Transverse colon (tissue), 4 donors: ENCODE results near the gene RSU1. TPM values are rescaled to one million over a fixed set of nuclear protein-coding genes. Genes with fewer than 3 reads are reported as not detected.

Source experiments
- DNase-seq: peaks from one replicate; pipeline ENCODE4 v3.0.0-alpha.2; 2019
- H3K27ac ChIP-seq, 4 donors: fragments of 200-600 bp; sonication (generic); 2 replicates each; pipeline ENCODE4 v1.5.1; 2016 to 2018; ENCODE audit warnings: inconsistent platforms in 4 of 4
- H3K27me3 ChIP-seq: fragments of 200-600 bp; sonication (generic); 2 replicates; pipeline ENCODE4 v1.5.1; 2017; ENCODE audit warnings: inconsistent platforms
- H3K36me3 ChIP-seq, 4 donors: fragments of 200-600 bp; sonication (generic); 2 replicates each; pipeline ENCODE4 v1.5.1; 2017 to 2019; ENCODE audit warnings: inconsistent platforms in 4 of 4
- H3K4me1 ChIP-seq, 4 donors: fragments of 200-600 bp; sonication (generic); 2 replicates each; pipeline ENCODE4 v1.5.1; 2017 to 2020; ENCODE audit warnings: inconsistent platforms in 4 of 4
- H3K4me3 ChIP-seq, 4 donors: fragments of 200-600 bp; sonication (generic); 1 replicate in 1 of 4; 2 replicates in 3 of 4; pipeline versions ENCODE4 v1.5.1 to v1.6.1; 2017 to 2019; ENCODE audit warnings: inconsistent platforms in 4 of 4
- H3K9me3 ChIP-seq, 2 donors: fragments of 200-600 bp; sonication (generic); 2 replicates each; pipeline ENCODE4 v1.5.1; 2017 to 2019; ENCODE audit warnings: inconsistent platforms in 2 of 2
- EP300 ChIP-seq: sonication (generic); formaldehyde crosslinking; IDR thresholded peaks from one replicate; pipeline ENCODE4 v1.6.1; 2017; ENCODE audit warnings: antibody characterized with exemption, low read depth
- POLR2A ChIP-seq: fragments of 450-650 bp; IDR thresholded peaks from one replicate; pipeline ENCODE4 v1.6.1; 2016; ENCODE audit warnings: antibody characterized with exemption, mild to moderate bottlenecking, moderate library complexity
- POLR2AphosphoS5 ChIP-seq, 3 donors: sonication (generic); formaldehyde crosslinking; IDR thresholded peaks; one replicate each; pipeline ENCODE4 v1.6.1; 2016; ENCODE audit warnings: antibody characterized with exemption in 3 of 3
- WGBS, 2 donors: methylation state at CpG; one replicate each; pipeline ENCODE4 v1.1.5; 2018; ENCODE audit warnings: low coverage in 1 of 2; 5-methylcytosine and 5-hydroxymethylcytosine counted together
- in situ Hi-C, 4 donors: fragments of 200-750 bp; cut with MboI; loops; one replicate each; pipeline versions ENCODE4 v1.15.0 to v1.15.1; 2017; ENCODE audit warnings: low sequenced_read_pairs in 3 of 4, low pct_ligation_motif_present in 1 of 4, low pct_unique_long_range_greater_than_20kb in 1 of 4
- intact Hi-C: fragments of 100-400 bp; cut with DNase I; formaldehyde crosslinking; loops from one replicate; pipeline ENCODE4 v1.15.1; 2023; ENCODE audit warnings: low total_unique reads
- total RNA-seq, 4 donors: library from RNA; depleted of rRNA; stranded (reverse); fragments of >200 nt; gene quantifications; one replicate each; pipeline ENCODE4 v1.1.0, GENCODE V29; 2016
- TF ChIP-seq, protein P1 (sequence below), 5 experiments: fragments of 200-600 bp in 3 of 5; fragments of 450-650 bp in 2 of 5; sonication (generic) in 3 of 5; IDR thresholded peaks; 1 replicate in 2 of 5; 2 replicates in 3 of 5; pipeline ENCODE4 v1.5.1; 2016 to 2017; ENCODE audit warnings: antibody characterized with exemption in 5 of 5, inconsistent platforms in 3 of 5, mild to moderate bottlenecking in 2 of 5, moderate library complexity in 1 of 5

Gene RSU1
- total RNA-seq, 4 donors from 2014 or later = 25.9 to 132 (median 67.0) TPM

- 77 to 78% methylated on average over 4 of the region's 4 CpGs for WGBS, 2 donors
- Histone ChIP-seq H3K27me3 (no peaks in the 10 kb centered on the region), H3K27ac (no peak overlapping the region), H3K4me1 (peaks cover 10 to 31% (median 12%) of the 10 kb centered on the region in 4 donors), H3K9me3 (no peaks in the 10 kb centered on the region), H3K4me3 (no peak overlapping the region), H3K36me3 (no peaks in the 10 kb centered on the region)
- no peak for DNase-seq
- intact Hi-C loops = no loop called here
- in situ Hi-C loops = loop anchor here in 1 of 4 donors (25.0 kb wide), 1 partner anchor 825 kb away; the partner anchor contains the start of gene STAM
- TF ChIP-seq POLR2AphosphoS5 (IDR thresholded peaks at IDR 0.05) (no peak), EP300 (no peak), POLR2A (no peak)
- TF ChIP-seq, protein P1, sequence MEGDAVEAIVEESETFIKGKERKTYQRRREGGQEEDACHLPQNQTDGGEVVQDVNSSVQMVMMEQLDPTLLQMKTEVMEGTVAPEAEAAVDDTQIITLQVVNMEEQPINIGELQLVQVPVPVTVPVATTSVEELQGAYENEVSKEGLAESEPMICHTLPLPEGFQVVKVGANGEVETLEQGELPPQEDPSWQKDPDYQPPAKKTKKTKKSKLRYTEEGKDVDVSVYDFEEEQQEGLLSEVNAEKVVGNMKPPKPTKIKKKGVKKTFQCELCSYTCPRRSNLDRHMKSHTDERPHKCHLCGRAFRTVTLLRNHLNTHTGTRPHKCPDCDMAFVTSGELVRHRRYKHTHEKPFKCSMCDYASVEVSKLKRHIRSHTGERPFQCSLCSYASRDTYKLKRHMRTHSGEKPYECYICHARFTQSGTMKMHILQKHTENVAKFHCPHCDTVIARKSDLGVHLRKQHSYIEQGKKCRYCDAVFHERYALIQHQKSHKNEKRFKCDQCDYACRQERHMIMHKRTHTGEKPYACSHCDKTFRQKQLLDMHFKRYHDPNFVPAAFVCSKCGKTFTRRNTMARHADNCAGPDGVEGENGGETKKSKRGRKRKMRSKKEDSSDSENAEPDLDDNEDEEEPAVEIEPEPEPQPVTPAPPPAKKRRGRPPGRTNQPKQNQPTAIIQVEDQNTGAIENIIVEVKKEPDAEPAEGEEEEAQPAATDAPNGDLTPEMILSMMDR (IDR thresholded peaks at IDR 0.05) = no peak
These were observed 4.5 kb downstream of the RSU1 start for GRCh38 chr10:16812676-16813075.

DNA sequence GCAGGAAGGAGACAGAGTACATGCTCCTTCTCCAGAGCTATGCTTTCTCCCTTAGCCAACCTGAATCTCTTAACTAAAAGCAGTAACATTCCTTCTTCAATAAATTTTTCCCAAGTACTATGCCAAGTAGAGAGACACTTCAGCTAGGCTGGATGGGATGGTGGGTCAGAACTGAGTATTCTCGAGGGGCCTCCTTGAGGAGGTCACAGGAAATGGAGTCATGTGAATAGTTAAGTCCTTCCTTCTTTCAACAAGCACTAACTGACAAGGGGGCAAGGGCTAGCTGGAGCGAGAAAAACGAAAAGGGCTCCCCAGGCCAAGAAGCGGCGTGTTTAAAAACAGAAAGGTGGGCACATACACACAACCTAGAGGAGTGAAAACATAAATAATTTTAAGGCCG is 5.5 kb downstream of the RSU1 start:
- H3K4me3 ChIP-seq = no peak overlapping the region

DNA sequence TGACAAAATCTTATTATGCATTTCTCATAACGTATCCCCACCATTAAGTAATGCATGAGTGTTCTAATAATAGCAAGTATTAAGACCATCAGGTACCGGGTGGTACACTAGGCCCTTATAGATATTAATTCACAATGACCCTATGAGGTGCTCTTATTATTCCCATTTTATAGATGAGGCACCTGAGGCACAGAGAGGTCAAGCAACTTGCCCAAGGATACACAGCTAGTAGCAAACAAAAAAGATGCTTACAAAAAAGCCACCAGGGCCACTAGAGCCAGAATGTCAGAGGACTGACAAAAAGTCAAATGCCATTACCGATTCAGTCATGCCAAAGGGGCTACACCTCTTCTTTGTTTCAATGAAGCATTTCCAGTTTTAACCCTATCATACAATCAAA is 5.9 kb downstream of the RSU1 start:
- no peaks in the 10 kb centered on the region for H3K9me3 ChIP-seq
- H3K36me3 ChIP-seq = no peaks in the 10 kb centered on the region
- H3K27ac ChIP-seq = no peak overlapping the region
- H3K4me3 ChIP-seq = no peak overlapping the region
- no peak for TF ChIP-seq EP300
- TF ChIP-seq POLR2AphosphoS5 (IDR thresholded peaks at IDR 0.05) = no peak
- 92 to 100% methylated on average over 1 to 3 of the region's 3 CpGs for WGBS, 2 donors
- no peaks in the 10 kb centered on the region for H3K27me3 ChIP-seq
- no peak for DNase-seq
- intact Hi-C loops = no loop called here
- H3K4me1 ChIP-seq = peaks cover 6 to 26% (median 9%) of the 10 kb centered on the region in 4 donors
- in situ Hi-C loops = loop anchor here in 1 of 4 donors (25.0 kb wide), 1 partner anchor 826 kb away; the partner anchor contains the start of gene STAM

More for the DNA sequence above, 5.5 kb downstream of the RSU1 start:
- TF ChIP-seq POLR2AphosphoS5 (IDR thresholded peaks at IDR 0.05) (no peak), EP300 (no peak), POLR2A (no peak)
- TF ChIP-seq, protein P1 (IDR thresholded peaks at IDR 0.05) = no peak
- intact Hi-C loops (no loop called here), in situ Hi-C loops (loop anchor here in 1 of 4 donors (25.0 kb wide), 1 partner anchor 826 kb away; the partner anchor contains the start of gene STAM)
- Histone ChIP-seq H3K27me3 (no peaks in the 10 kb centered on the region), H3K36me3 (no peaks in the 10 kb centered on the region), H3K27ac (no peak overlapping the region), H3K4me1 (peaks cover 10 to 31% (median 12%) of the 10 kb centered on the region in 4 donors), H3K9me3 (no peaks in the 10 kb centered on the region)
- WGBS, 2 donors = 83 to 89% methylated on average over 4 to 6 of the region's 6 CpGs
- no peak for DNase-seq

DNA sequence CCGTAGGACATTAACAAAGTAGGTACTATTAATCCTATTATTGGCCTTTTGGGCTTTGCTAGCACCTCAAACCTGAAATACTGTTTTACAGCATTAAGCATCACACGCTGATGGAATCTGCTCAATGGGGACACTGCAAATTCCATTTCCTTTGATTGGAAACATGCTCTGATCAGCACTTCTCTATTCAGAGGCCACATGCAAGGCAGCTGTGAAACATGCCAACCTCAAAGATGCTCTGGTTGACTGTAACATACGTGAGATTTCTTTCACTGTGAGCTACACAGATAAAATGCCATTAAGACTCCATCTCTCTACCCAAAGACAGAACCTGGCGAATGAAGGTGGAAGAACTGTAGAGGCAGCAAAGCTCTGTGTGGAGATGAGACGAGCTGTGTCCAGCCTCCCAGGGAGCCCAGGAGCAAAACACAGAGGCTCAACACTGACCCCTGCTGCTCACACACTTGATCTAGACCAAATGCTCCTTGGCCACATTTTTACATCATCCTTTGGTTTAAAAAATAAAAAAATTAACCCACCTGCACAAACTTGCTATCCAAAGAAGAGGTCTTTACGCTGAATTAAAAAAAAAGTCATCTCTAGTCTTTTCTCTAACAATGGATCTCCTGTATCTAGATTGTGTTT is 8.0 kb downstream of the RSU1 start:
- 61 to 87% methylated on average over 3 to 6 of the region's 6 CpGs for WGBS, 2 donors
- Histone ChIP-seq H3K27ac (no peak overlapping the region), H3K4me1 (peaks cover 0 to 13% (median 2%) of the 10 kb centered on the region in 4 donors), H3K4me3 (no peak overlapping the region), H3K9me3 (no peaks in the 10 kb centered on the region), H3K27me3 (no peaks in the 10 kb centered on the region), H3K36me3 (no peaks in the 10 kb centered on the region)
- no peak for TF ChIP-seq EP300
- TF ChIP-seq, protein P1 (IDR thresholded peaks at IDR 0.05) = peak; percentile 39 to 51 (median 43)
- TF ChIP-seq POLR2A = no peak
- TF ChIP-seq POLR2AphosphoS5 (IDR thresholded peaks at IDR 0.05) = no peak
- DNase-seq = peak; percentile 56
- intact Hi-C loops = no loop called here
- in situ Hi-C loops = loop anchor here in 1 of 4 donors (25.0 kb wide), 1 partner anchor 828 kb away; the partner anchor contains the start of gene STAM
